Peyer's patch (tissue), 4 donors: ENCODE data around the gene CDK19. TPM values are rescaled to one million over a fixed set of nuclear protein-coding genes. Genes with fewer than 3 reads are reported as not detected.
A peak's percentile ranks its signal among the peaks of the same experiment; 100 is the strongest.
"Not testable (repeated sequence)": the region's sequence is repeated elsewhere in the genome, so short reads cannot be mapped to it uniquely, and the experiment has no call there.

Experiments used
- DNase-seq, 3 donors: peaks; one replicate each; pipeline ENCODE4 v3.0.0-alpha.2; 2017 to 2019
- H3K27ac ChIP-seq, 4 donors: fragments of 200-600 bp; sonication (generic); one replicate each; pipeline ENCODE4 v1.5.1; 2016 to 2019
- H3K27me3 ChIP-seq, 2 donors: fragments of 200-600 bp; sonication (generic); one replicate each; pipeline ENCODE4 v1.5.1; 2019
- H3K36me3 ChIP-seq, 3 donors: fragments of 200-600 bp; sonication (generic); one replicate each; pipeline ENCODE4 v1.5.1; 2016 to 2019
- H3K4me1 ChIP-seq, 4 donors: fragments of 200-600 bp; sonication (generic); one replicate each; pipeline ENCODE4 v1.5.1; 2016 to 2019
- H3K4me3 ChIP-seq, 4 donors: fragments of 200-600 bp; sonication (generic); 1 replicate in 3 of 4; 2 replicates in 1 of 4; pipeline ENCODE4 v1.5.1; 2016 to 2019; ENCODE audit warnings: mild to moderate bottlenecking in 1 of 4
- H3K9me3 ChIP-seq, 4 donors: fragments of 200-600 bp; sonication (generic); one replicate each; pipeline ENCODE4 v1.5.1; 2016 to 2019; ENCODE audit warnings: mild to moderate bottlenecking in 1 of 4
- CTCF ChIP-seq, 6 experiments: fragments of 450-650 bp in 4 of 6; fragments of 200-600 bp in 2 of 6; sonication (generic) in 1 of 6; IDR thresholded peaks; one replicate each; pipeline ENCODE4 v1.5.1; 2017 to 2019; ENCODE audit warnings: antibody characterized with exemption in 6 of 6, mild to moderate bottlenecking in 3 of 6, moderate library complexity in 1 of 6
- POLR2A ChIP-seq, 2 donors: fragments of 450-650 bp; IDR thresholded peaks; one replicate each; pipeline ENCODE4 v1.5.1; 2017; ENCODE audit warnings: antibody characterized with exemption in 2 of 2, mild to moderate bottlenecking in 2 of 2, moderate library complexity in 2 of 2
- total RNA-seq, 4 donors: library from RNA; depleted of rRNA; stranded (reverse); fragments of >200 nt; gene quantifications; one replicate each; pipeline ENCODE4 v1.1.0, GENCODE V29; 2016

CDK19 gene
- total RNA-seq, 4 donors from 2014 or later, result 10.5 to 14.6 (median 12.9) TPM

GRCh38 chr6:110755411-110755834, 59.8 kb downstream of the CDK19 start:
- no peak overlapping the region for H3K27ac ChIP-seq
- H3K27me3 ChIP-seq, result no peaks in the 10 kb centered on the region
- H3K4me3 ChIP-seq, result no peak overlapping the region
- no peak for TF ChIP-seq CTCF (IDR thresholded peaks at IDR 0.05)
- TF ChIP-seq POLR2A (IDR thresholded peaks at IDR 0.05), result no peak
- no peaks in the 10 kb centered on the region for H3K4me1 ChIP-seq
- H3K36me3 ChIP-seq, result no peaks in the 10 kb centered on the region
- H3K9me3 ChIP-seq, result no peaks in the 10 kb centered on the region
- no peak for DNase-seq

DNA sequence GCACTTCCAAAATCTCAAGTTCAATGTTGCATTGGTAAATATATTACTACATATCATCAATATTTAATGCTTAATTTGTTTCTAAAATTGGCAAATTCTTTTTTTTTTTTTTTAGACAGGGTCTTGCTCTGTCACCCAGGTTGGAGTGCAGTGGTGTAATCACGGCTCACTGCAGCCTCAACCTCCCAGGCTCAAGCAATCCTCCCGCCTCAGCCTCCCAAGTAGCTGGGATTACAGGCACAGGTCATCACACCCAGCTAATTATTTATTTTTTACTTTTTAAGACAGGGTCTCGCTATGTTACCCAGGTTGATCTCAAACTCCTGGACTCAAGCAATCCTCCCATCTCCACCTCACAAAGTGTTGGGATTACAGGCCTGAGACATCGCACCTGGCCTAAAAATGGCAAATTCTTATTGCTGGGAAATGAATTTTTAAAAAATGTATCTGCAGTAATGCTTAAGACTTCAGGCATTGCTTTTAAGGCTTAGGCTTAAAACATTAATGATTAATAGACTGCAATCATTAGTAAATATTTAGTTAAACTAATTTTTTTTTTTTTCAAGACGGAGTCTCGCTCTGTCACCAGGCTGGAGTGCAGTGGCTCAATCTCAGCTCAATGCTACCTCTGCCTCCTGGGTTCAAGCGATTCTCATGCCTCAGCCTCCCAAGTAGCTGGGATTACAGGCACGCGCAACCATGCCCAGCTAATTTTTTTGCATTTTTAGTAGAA, 61.2 kb downstream of the CDK19 start:
- H3K27ac ChIP-seq, H3K4me1 ChIP-seq, DNase-seq, H3K9me3 ChIP-seq, H3K4me3 ChIP-seq, H3K27me3 ChIP-seq, H3K36me3 ChIP-seq: not testable (repeated sequence)

GRCh38 chr6:110748453-110748852, 66.8 kb downstream of the CDK19 start:
- no peak for DNase-seq

GRCh38 chr6:110746680-110747079, 68.6 kb downstream of the CDK19 start:
- H3K27ac ChIP-seq, result no peak overlapping the region
- H3K9me3 ChIP-seq, result peaks cover 0 to 12% (median 0%) of the 10 kb centered on the region in 4 donors
- TF ChIP-seq POLR2A (IDR thresholded peaks at IDR 0.05), result no peak
- TF ChIP-seq CTCF (IDR thresholded peaks at IDR 0.05), result peak in 1 of 6 experiments; percentile 10
- DNase-seq, result no peak
- no peaks in the 10 kb centered on the region for H3K27me3 ChIP-seq
- no peak overlapping the region for H3K4me3 ChIP-seq
- peaks cover 0 to 24% (median 0%) of the 10 kb centered on the region in 3 donors for H3K36me3 ChIP-seq
- no peaks in the 10 kb centered on the region for H3K4me1 ChIP-seq

More at GRCh38 chr6:110748453-110748852, 66.8 kb downstream of the CDK19 start:
- no peaks in the 10 kb centered on the region for H3K27me3 ChIP-seq
- H3K36me3 ChIP-seq, result peaks cover 0 to 6% (median 0%) of the 10 kb centered on the region in 3 donors
- TF ChIP-seq POLR2A (IDR thresholded peaks at IDR 0.05) (no peak), CTCF (IDR thresholded peaks at IDR 0.05) (no peak)
- no peak overlapping the region for H3K27ac ChIP-seq
- no peaks in the 10 kb centered on the region for H3K4me1 ChIP-seq
- H3K4me3 ChIP-seq, result no peak overlapping the region
- no peaks in the 10 kb centered on the region for H3K9me3 ChIP-seq

DNA sequence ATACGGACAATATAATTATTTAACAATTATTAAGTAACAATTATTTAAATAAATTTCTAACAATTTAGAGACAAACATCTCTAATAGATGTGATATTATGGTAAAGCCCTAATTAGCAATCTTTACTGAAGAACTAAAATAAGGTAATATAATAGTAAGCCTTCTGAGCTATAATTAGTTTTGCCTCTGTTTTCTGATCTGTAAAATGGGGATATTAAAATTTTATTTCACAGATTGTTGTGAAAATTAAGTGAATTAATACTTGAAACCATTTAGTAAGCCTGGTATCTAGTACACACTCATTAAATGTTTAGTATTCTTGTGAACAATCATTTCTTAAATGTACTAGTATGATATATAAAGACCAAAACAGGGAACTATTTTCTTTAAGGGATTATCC, 70.3 kb downstream of the CDK19 start:
- Histone ChIP-seq H3K27ac (no peak overlapping the region), H3K27me3 (no peaks in the 10 kb centered on the region), H3K4me3 (no peak overlapping the region), H3K9me3 (peaks cover 0 to 14% (median 0%) of the 10 kb centered on the region in 4 donors), H3K36me3 (peaks cover 0 to 26% (median 0%) of the 10 kb centered on the region in 3 donors), H3K4me1 (no peaks in the 10 kb centered on the region)
- no peak for TF ChIP-seq CTCF (IDR thresholded peaks at IDR 0.05)
- TF ChIP-seq POLR2A (IDR thresholded peaks at IDR 0.05), result no peak
- DNase-seq, result no peak

GRCh38 chr6:110742552-110742951, 72.7 kb downstream of the CDK19 start:
- not testable (repeated sequence) for H3K4me3 ChIP-seq, H3K27ac ChIP-seq, H3K27me3 ChIP-seq, DNase-seq, H3K4me1 ChIP-seq
- peaks cover 0 to 26% (median 0%) of the 10 kb centered on the region in 3 donors for H3K36me3 ChIP-seq
- H3K9me3 ChIP-seq, result peaks cover 0 to 14% (median 0%) of the 10 kb centered on the region in 4 donors
